ENCODE data around the gene TMEM30B.
A peak's percentile ranks its signal among the peaks of the same experiment; 100 is the strongest.

TMEM30B gene

DNA sequence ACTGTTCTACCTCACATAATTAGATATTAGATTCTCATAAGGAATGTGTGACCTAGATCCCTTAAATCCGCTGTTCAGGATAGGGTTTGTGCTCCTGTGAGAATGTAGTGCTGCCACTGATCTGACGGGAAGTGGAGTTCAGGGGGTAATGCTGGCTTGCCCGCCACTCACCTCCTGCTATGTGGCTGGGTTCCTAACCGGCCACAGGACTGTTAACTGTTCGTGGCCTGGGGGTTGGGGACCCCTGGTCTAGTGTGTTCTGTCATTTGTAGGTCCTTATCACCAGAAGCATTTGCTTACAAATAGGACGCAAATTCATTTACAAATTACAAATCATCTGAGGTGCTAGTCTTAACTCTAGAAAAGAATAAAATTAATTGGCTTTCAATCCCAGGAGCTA, 16.4 kb upstream of the TMEM30B start:
- DNase-seq = no peak

DNA sequence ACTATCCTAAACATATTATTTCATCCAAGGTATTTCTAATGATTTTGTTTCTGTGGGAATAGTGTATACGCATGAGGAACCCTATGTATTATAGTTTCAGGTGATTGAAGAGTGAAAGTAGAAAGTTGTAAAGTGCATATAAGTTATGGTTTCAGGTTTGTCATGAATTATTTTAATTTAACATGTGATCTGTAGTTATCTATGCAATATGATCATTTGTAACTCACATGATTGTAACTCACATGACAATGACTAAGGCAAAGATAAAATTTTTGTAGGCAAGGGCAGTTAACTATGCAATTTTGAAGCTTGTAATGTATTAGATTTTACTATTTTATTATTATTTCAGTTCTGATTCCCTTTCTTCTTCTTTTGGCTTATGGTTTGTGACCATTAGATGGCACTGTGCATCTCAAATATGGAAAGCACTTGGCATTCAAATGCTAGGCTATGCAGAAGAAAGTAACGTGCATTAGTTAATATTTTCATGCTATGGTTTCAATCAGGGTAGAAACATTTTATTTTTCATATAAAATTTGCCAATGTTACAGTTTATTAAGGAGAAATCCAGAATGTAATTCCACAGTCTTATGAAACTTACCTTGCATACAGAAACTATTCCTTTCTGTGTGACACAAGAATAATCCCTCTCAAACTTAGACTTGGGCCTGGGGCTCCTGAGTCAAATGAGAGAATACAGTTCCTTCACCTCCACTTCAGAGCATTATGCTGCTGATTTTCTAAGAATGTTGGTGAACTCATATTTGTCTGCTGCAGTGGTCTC, 15.8 kb upstream of the TMEM30B start:
- no peak for DNase-seq

DNA sequence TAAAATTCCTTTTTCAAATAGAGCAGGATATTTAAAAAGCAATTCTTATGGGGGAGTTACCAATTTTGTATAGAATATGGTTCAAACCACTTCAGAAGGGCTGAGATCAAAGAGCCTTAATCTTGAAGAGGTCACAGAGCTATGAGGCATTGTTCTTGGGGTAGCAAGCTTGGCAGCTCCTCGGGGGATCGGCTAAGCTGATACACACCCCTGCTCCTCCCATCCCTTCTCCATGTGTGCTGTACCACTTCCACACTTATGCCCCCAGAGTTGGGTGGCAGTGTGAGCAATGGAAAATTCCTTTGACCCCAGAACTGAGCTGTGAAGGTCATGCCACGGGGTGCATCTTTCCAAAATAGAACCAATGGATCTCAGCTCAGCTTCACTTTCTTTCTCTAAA, 15.0 kb upstream of the TMEM30B start:
- no peak for DNase-seq

DNA sequence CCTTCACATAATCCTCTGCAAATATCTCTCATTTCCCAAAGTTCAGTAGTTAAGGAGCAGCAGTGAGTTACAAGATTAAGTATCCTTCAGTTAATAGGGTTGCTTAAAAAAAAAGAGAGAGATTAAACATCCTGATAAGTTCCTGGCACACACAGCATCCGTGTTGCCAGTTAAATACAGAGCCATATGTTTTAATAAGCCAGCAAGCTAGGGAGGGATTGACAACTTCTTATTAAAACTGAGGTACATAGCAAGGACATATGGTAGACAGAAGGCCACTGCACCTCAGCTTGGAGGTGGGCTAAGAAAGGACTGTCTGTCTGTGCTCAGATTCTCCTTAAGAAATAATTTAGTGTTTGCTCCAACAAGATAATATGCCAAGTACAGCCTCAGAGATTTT, 9.6 kb upstream of the TMEM30B start:
- DNase-seq = no peak

DNA sequence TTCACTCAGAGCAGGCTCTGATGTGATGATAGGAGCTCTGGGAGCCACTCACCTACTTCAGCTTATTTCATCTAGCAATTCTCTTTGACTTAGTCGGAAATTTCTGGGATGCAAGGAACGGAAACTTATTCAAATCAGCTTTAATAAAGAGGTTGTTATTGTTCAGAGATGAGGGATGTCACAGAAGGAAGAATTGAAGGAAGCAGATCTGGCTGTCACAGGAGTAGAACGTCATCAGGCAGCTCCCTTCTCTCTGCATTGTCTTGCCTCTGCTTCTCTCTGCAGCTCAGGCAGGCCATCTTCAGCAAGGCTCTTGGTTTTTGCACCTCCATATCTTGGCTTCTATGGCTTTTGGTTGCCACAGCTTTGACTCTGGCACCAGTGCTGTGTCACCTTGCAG, 7.6 kb upstream of the TMEM30B start:
- DNase-seq = no peak

DNA sequence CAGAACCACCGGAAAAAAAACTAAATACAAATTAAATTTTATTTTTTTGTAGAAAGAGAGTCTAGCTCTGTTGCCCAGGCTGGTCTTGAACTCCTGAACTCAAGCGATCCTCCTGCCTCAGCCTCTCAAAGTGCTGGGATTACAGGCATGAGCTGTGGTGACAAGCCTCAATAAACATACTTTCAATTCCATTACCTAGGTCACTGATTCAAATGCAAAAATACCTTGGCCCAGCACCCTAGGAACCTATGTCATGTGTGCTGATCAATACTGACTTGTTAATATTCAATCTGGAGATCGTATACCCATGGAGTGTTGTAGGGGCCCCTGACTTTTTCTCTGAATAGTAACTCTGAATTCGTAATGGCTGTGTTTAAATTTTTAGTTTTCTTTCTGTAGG, 7.1 kb upstream of the TMEM30B start:
- DNase-seq = no peak

DNA sequence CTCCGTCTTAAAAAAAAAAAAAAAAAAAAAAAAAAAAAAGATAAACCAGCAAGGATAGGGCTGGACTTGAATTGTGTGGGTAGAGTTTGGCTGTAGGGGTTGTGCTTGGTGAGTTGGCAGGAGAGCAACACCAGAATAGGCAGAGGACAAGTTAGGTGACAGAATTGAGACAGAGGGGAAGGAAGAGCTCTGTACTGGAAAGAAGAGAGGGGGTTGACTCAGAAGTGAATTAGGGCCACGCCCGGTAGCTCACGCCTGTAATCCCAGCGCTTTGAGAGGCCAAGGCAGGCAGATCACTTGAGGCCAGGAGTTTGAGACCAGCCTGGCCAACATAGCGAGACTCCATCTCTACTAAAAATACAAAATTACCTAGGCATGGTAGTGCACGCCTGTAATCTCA, 6.1 kb upstream of the TMEM30B start:
- no peak for DNase-seq

DNA sequence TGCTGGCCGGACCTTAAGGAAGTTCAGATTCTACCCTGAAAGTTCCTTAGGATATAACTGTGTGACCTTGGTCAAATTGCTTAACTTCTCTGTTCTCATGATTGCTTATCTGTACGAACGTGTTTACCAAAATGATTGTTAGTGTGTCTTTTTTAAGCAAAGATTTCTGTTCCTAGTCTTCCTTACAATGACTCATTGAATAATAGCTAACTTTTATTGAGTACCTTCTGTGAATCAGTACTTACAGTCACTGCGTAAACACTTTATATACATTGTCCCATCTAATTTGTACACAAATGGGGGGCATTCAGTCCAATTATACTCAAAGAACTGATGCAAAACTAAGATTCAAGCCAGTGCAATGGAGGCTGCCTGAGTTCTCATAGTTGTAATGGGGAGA, 4.2 kb upstream of the TMEM30B start:
- no peak for DNase-seq

DNA sequence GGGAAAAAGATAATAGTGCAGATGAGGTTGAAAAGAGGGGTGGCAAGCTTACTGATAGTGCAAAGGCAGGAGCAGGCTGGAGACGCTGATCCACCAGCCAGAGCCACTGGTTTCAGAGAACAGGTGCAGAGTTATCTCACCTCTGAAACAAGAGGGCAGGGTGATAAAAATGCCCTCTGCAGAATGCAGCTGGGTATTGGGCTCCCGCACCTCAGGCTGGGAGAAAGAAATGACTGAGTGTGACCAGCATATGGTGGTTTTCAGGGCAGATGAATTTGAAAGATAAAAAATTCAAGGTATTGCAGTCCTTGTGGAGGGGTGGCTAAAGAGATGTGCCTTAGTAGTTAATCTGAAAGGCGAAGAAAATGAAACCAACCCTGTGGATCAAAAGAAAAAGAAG, 2.9 kb upstream of the TMEM30B start:
- no peak for DNase-seq

DNA sequence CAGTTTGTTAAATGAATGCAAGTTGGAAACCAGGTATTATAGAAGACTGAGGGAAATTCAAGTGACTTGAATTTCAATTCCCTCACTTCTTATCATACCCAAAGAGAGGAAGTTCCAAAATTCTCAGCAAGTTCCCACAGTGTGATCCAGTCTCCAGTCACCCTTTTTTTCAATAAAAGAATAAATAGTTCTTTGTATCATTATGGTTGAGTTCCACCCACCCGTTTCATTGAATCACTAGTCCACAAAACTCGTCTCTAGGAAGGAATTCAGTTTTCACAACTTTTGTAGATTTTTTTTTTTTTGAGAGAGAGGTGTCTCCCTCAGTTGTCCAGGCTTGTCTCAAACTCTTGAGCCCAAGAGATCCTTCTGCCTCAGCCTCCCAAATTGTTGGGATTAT, 1.6 kb upstream of the TMEM30B start:
- no peak for DNase-seq

DNA sequence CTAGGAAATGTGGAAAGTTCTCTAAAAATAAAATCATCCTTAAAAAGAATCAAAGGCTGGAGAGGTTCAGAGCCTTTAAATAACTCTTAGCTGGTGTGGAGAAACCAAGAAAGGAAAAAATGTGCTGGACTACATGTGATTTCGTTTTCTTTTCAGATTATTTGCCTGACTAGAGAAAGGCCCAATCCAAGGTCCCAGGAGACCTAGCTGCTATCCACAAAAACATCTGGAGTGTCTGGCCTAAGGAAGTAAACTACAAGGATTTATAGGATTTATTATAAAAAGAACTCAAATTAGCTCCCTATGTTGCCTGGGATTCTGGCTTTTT, 774 bp upstream of the TMEM30B start:
- no peak for DNase-seq

DNA sequence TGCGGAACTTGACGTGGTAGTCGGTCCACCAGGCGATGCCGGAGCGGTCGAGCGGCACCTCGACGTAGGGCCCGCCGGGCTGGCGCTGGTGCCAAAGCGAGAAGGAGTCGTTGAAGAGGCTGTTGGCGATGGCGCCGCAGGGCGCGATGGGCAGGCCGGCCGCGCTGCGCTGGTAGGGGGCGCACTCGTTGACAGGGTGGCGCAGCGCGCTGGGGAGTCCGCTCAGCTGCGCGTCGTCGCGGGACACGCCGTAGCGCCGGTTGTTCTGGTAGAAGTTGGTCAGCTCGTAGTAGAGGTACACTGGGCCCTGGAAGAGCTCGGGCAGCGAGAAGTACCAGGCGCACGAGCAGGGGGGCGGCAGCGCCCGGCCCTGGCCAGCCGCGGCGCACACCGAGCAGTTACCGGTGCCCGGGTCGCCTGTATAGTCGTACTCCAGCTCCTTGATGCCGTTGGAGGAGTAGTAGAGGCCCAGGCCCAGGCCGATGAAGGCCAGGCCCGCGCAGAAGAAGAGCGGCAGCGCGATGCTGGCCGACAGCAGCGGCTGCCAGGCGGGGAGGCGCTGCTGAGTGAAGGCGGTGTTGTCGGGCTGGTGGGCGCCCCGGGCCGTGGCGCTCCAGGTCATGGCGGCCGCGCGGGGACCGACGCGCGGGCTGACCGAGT, 482 bp downstream of the TMEM30B start:
- peak; percentile 86 for DNase-seq

DNA sequence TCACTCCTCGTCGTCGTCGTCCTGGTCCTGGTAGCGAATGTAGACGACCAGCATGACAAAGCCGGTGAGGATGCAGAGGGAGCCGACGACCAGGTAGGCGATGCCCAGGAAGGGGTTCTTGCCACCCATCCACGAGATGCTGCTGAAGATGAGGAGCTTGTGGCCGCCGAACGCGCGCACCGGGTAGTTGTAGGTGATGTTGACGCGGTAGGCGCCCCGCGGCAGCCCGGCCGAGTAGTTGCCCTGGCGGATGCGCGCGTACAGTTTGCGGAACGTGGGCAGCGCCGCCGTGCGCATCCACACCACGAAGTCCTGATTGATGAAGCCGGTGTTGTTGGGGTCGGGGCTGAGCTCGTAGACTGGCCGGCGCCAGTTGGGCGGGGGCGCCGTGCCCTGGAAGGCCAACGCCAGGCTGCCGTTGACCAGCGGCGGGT, 1.0 kb downstream of the TMEM30B start:
- peak; percentile 55 for DNase-seq

DNA sequence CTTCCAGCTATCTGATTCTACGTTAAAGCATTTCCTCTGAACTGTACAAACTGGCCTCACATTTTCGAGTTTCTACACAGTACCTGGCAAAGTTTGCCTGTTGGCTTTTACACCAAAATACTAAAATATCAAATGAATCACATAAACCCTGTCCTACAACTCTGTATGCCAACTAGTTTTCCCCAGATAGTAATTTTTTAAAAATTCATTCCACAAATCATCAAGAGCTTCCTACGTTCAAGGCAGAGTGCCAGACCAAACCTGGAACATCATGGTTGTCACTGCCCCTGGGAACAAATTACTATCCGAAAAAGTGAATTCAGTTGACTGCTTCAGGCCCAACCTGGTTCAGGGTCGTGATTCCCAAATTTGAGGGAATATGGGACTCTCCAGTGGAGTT, 2.1 kb downstream of the TMEM30B start:
- no peak for DNase-seq

DNA sequence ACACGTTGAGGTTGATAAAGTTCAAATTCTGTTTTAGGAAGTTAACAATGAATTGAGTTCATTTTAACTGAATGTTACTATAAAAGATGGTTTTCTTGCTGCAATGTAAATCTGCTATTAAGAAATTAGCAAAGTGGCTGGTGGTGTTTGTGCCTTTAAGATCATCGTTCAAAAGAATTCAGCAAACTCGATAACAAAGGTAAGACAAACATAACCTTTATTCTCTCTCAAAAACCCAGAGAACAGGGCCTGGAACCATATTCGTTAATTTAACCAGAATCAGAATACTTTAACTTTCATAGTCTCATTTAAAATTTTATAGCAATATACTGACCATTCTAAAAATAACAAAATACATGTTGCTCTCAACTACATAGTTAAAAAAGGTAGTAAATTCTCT, 3.4 kb downstream of the TMEM30B start:
- no peak for DNase-seq

DNA sequence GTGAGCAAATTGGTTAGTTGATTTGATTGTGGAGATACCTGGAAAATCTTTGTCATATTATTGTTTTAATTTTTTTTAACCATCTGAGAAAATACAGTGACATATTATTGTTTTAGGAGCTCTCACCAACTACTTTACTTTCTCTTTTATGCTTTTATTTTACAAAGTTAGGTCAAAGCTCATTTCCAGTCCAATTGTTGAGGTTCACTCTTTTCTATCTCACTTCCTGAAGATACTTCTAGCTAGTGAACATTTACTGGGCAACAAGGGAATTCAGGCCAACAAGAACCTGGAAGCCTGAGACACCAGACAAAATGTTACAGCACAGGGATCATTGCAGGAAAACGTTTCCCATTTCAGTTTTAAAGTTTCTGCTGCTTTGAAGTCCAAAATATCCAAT, 3.9 kb downstream of the TMEM30B start:
- no peak for DNase-seq

DNA sequence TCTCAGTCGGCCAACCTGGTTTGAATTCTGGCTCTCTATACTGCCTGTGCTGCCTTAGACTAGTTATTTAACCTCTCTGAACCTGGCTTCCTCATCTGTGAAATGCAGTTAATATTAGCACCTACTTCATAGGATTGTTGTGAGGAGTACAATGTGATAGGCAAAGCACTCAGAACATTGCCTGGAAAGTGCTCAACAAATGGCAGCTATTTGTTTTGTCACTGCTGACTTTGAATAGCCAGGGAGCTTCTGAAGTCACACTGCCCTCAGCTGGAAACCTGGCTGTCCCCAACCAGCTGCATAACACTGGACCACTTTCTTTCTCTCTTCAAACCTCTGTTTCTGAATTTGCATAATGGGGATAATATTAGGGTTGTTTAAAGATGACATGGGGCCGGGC, 9.6 kb downstream of the TMEM30B start:
- DNase-seq = no peak

DNA sequence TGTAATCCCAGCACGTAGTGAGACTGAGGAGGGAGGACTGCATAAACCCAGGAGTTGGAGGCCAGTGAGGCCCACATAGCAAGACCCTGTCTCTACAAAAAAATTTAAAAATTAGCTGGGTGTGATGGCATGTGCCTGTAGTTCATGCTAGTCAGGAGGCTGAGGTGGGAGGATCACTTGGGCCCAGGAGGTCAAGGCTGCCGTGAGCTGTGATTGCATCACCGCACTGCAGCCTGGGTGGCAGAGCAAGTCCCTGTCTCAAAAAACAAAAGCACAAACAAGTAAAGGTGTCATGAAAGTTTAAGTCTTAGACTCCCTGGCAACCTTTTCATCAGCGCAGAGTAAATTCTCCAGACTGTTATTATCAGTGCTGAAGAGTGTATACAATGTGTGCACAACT, 10.4 kb downstream of the TMEM30B start:
- no peak for DNase-seq

DNA sequence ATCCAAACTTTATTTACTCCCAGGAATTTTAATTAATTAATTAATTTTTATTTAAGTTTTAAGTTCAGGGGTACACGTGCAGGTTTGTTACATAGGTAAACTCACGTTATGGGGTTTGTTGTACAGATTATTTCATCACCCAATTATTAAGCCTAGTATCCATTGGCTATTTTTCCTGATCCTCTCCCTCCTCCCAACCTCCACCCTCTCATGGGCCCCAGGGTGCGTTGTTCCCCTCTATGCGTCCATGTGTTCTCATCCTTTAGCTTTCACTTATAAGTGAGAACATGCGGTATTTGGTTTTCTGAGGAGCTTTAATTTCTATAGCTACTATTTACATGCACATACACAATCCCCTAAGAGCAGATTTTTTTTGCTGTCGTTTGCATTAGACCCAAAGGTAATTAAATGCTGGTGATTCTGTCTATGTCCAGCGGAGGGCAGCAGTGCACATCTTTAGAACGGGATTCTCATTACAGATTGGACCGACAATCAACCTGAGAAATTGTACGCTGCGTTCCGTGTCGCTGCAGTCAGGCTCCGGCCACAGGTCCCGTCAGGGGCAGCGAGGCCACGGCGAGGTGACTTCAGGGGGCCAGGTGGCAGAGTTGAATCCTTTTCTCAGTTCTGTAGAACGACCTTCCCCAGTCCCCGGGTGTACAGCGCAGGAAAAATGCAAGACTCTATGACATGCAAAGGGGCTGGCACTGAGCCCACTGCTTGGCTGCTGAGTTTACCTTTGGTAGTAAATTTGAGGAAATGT, 11.6 kb downstream of the TMEM30B start:
- peak; percentile 85 for DNase-seq

DNA sequence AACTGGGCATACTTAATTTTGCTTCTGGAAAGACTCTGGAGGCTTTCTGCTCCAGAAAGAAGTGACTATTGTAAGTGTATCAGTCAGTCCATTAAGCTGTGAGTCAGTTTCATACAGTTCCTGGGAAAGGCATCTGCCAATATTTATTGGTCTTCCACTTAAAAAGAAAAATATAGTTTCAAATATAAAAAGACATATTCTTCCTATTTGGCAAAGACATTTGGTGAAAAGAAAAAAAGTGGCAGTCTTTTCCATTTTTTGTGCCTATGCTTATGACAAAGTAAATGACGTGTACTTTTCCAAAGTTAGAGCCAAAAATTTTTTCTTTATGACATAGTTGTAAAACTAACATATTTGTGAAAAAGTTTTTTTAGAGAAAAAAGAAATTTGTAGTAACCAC, 12.3 kb downstream of the TMEM30B start:
- no peak for DNase-seq

DNA sequence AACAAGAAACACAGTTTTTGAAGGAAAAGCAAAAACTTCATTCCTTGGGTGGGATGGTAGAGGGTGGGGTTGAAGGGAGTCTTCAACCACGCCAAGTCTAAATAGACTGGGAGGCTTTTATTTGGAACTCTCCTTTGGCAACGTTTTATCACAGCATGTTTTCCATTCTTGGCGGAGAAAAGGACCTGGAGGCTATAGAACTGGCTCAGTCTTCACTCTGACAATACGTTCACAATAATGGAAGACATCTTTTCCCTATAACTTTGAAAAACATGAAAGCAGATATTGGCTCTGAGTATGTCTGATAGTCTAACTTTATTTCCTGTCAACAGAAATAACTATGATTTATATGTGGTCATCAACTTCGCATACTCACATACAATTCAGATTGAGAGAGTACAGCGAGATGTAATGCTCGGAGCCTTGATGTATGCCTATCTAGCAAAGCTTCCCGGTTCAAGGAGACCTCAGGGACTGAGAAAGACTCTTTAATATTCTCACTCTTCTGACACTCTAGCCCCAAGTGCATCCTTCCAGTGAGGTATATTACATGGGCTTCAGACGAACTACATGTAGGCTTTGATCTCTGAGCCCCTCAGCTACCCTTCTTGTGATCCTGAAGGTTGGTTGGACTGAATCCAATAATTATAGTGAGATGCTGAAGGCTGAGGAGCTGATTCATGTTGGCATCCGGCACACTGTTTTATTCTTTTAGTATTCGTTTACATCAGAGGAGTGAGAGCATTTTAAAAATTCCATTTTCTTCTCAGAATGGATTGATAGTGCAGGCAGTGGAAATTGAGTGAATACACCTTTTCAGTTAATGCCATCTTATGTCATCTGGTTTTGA, 14.0 kb downstream of the TMEM30B start:
- DNase-seq = no peak

DNA sequence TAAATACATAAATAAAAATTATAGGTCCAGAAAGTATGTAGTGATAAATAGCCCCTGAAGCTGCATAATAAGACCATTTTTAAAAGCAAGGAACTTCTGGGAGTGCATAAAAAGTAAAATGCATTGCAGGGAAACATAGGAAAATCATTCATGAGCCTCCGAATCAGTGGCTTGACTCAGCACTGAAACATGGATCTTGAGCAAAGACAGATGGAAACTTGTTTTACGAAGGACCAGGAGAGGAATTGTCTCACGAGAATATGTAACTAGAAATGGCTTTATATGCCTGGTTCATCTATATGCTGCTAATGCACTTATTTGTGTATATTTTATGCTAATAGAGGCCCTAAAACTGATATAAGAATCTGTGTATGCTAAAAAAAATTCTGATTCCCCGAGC, 14.7 kb downstream of the TMEM30B start:
- DNase-seq = no peak

DNA sequence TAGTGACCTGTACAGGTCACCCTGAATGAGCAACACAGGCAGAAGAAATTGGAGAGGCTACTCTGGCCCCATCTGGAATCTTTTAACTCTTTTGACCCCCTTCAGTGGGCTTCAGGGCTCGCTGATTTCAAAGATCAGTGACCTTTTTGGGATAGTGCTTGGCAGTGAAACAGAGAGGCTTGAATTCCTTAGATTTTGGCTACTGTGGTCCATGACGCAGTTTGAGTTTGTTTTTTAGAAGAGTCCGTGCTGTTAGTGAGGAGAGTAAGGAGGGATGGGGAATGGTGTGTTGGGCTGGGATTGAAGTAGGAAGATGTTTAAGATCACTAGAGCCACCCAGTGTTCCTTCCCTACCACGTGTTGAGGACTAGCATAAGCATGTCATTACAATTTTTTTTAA, 16.5 kb downstream of the TMEM30B start:
- no peak for DNase-seq
